Fibroblast of villous mesenchyme (primary cell): ENCODE results near the gene MAN1C1. TPM values are rescaled to one million over a fixed set of nuclear protein-coding genes. Genes with fewer than 3 reads are reported as not detected.

Experiments used
- DNase-seq: peaks from one replicate; pipeline ENCODE4 v3.0.0-alpha.2; 2010; ENCODE audit warnings: low read depth
- H3K4me3 ChIP-seq: 2 replicates; pipeline ENCODE4 v1.5.1; 2011; ENCODE audit warnings: low read depth, mild to moderate bottlenecking, low read length
- total RNA-seq: library from RNA; depleted of rRNA; stranded (reverse); fragments of >200 nt; gene quantifications from 2 replicates; pipeline ENCODE4 v1.2.3, GENCODE V29; 2012
- TF ChIP-seq, protein P1 (sequence below): IDR thresholded peaks from 2 replicates; pipeline ENCODE4 v1.5.1; 2012; ENCODE audit warnings: low read depth, mild to moderate bottlenecking, low read length; ENCODE audit not compliant: insufficient read depth

Gene MAN1C1
- total RNA-seq, 1 donor = 5.2 TPM

DNA sequence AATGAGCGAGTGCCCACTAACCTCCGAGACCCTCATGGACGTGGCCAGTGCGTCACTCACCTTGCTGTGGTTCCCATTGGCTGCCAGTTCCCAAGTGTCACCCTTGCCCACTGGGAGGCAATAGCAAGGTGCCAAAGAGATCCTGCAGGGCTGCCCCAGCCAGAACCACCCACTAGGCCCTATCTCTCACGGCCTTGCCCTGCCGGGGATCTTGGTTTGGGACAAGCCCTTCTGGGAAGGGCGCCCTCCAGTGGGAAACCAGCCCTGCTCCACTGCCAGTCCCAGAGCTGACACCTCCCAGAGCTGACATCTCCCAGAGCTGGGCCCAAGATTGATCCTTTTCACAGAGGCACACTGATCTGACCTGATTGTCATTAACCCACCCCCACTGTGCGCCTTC, 181.3 kb downstream of the MAN1C1 start:
- TF ChIP-seq, protein P1, sequence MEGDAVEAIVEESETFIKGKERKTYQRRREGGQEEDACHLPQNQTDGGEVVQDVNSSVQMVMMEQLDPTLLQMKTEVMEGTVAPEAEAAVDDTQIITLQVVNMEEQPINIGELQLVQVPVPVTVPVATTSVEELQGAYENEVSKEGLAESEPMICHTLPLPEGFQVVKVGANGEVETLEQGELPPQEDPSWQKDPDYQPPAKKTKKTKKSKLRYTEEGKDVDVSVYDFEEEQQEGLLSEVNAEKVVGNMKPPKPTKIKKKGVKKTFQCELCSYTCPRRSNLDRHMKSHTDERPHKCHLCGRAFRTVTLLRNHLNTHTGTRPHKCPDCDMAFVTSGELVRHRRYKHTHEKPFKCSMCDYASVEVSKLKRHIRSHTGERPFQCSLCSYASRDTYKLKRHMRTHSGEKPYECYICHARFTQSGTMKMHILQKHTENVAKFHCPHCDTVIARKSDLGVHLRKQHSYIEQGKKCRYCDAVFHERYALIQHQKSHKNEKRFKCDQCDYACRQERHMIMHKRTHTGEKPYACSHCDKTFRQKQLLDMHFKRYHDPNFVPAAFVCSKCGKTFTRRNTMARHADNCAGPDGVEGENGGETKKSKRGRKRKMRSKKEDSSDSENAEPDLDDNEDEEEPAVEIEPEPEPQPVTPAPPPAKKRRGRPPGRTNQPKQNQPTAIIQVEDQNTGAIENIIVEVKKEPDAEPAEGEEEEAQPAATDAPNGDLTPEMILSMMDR = peak; percentile 45
- no peak overlapping the region for H3K4me3 ChIP-seq
- no peak for DNase-seq

DNA sequence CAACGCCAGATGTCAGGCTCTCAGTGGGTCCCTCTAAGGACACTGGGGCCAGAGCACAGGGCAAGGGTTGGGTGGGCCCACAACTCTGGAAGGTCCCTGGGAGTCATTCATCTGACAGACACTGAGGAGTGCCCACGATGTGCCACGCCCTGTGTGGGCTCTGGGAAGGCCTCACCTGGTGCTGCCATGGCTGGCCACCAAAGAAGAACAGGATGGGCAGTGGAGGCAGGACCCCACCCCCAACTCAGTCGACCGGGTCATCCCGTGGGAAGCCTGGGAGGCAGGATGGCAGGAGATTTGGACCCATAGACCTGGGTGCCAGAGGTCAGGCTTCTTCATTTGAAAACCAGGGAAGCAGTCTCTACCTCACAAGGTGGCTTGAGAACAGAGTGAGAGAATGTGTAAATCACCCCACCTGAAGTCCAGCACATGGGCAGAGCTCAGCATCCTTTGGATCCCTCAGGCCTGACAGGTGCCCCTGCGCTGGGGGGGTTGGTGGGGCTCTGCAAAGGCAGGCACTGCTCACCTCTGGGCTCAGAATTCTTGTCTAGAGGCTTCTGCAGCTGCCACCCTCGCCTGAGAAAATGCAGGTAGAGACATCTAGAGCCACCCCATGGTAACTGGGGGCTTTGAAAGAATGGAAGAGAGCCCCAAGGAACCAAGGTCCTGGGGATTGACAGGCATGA, 182.2 kb downstream of the MAN1C1 start:
- no peak overlapping the region for H3K4me3 ChIP-seq
- no peak for DNase-seq
- TF ChIP-seq, protein P1 = no peak

DNA sequence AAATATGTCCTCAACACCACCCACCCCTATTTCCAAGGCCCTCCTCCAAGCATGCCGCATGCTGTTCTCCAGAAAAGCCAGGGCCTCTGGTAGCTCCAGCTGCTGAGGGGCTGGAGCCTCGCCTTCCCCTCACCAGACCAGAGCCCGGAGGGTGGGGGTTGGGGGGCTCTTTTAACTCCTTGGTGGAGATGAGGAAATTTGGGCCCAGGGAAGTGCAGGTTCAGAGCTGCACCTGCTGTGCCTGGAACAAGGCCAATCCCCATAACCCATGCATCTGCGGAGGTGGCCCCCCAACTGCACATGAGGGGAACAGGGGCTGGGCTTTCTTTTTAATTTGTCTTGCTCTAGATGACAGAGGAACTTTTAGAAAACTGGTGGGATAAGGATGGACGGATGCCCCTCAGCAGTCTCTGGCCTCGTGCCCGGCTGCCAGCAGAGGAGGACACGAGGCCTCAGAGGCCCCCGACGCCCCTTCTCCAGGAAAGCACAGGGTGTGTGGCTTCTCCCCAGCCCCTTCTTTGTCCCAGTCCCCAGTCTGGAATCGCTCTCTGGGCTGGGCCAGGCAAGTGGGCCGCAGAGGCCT, 182.9 kb downstream of the MAN1C1 start:
- DNase-seq = no peak
- H3K4me3 ChIP-seq = peak overlapping the region; percentile 56

DNA sequence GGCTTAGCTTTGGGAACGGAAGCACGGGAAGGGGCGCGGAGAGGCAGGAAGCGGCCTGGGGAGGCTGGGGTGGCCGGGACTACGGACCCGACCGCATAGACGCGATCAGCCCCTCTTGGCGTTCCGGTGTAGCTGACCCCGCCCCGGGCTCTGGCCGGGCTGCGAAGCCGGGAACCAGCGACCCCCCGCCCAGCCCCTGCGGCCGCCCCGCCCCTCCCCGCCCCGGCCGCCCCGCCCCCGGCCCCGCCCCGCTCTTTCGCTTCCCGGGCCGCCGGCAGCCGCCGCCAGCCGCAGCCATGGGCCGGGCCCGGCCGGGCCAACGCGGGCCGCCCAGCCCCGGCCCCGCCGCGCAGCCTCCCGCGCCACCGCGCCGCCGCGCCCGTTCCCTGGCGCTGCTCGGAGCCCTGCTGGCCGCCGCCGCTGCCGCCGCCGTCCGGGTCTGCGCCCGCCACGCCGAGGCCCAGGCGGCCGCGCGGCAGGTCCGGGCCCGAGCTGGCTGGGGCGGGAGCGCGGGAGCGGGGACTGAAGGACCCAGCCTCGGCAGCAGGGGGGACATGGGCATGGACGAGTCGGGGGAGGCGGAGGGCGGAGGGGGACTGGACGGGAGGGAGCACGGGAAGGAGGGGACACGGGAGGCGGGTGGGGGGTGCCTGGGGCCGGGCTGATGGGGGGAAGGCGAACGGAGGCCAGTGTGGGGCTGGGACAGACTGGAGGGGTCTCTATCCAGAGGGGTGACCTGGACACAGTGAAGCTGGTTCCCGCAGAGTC, 183.5 kb downstream of the MAN1C1 start, which contains the start of gene SELENON:
Gene SELENON, plus strand, starts transcription at position 259 of the 768 bp plus-strand sequence. Its CDS starts 38 bp downstream, at position 297.
- peak; percentile 67 for DNase-seq
- TF ChIP-seq, protein P1 = no peak
- peak within 1 kb of the TSS; percentile 72 for H3K4me3 ChIP-seq

More for the DNA sequence above, 182.9 kb downstream of the MAN1C1 start:
- TF ChIP-seq, protein P1 = no peak

DNA sequence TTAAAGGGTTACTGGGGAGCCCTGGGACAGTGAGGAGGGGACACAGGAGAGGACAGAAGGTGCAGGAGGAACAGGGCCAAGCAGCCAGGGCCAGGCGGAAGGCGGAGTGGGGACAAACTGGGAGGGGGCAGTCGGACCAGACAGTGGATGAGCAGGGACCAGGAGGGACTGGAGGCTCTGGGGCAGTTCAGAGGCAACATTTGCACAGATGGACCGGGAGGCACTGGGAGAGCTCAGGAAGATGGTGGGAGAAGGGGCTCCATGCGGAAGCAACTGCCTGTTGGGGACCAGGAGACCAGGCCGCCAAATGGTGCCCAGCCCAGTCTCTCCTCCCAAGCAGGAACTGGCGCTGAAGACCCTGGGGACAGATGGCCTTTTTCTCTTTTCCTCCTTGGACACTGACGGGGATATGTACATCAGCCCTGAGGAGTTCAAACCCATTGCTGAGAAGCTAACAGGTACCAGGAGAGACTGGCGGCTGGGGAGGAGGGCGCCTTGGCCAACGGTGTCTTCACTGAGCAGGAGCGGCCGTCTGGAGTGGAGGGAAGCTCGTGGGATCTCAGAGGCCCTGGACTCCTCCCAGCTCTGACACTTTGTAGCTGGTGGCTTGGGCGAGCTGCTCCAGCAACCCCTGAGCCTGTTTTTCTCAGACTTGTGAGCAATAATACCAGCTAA, 184.2 kb downstream of the MAN1C1 start:
- TF ChIP-seq, protein P1 = no peak
- DNase-seq = no peak
- peak overlapping the region; percentile 72 for H3K4me3 ChIP-seq

DNA sequence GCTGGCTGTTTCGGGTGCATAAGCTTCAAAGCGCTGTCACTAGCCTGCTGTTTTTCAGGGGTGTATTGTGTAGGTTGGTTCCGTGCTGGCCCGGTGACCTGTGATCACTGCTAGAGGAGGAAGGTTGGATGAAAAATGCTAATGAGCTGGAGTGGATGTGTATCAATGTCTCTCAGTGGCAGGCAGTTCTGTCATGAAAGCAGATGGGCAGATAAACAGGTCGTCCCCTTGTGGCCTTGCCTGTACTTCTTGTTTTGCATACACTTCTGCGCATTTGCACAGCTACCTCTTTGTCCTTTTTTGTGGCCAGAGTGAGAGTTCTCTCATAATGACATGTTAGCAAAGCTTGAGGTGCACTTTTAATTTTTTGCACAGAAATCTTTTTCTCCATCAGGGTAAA, 186.3 kb downstream of the MAN1C1 start:
- H3K4me3 ChIP-seq = no peak overlapping the region
- DNase-seq = no peak
- TF ChIP-seq, protein P1 = no peak
